Tibial artery (tissue), 4 donors: ENCODE results near the gene SLC10A6.

Experiments
- DNase-seq, 2 donors: peaks; one replicate each; pipeline ENCODE4 v3.0.0-alpha.2; 2019
- H3K27ac ChIP-seq, 2 donors: fragments of 200-600 bp; sonication (generic) in 1 of 2; 1 replicate in 1 of 2; 2 replicates in 1 of 2; pipeline ENCODE4 v1.5.1; 2018 to 2019; ENCODE audit warnings: mild to moderate bottlenecking in 1 of 2
- H3K27me3 ChIP-seq, 2 donors: fragments of 200-600 bp; sonication (generic) in 1 of 2; one replicate each; pipeline versions ENCODE4 v1.5.1 to v1.6.0; 2016 to 2019
- H3K36me3 ChIP-seq, 3 donors: fragments of 200-600 bp; sonication (generic) in 2 of 3; one replicate each; pipeline ENCODE4 v1.5.1; 2016 to 2019; ENCODE audit warnings: mild to moderate bottlenecking in 2 of 3
- H3K4me1 ChIP-seq, 4 donors: fragments of 200-600 bp; sonication (generic) in 2 of 4; 1 replicate in 3 of 4; 2 replicates in 1 of 4; pipeline ENCODE4 v1.5.1; 2016 to 2019
- H3K4me3 ChIP-seq, 2 donors: fragments of 200-600 bp; sonication (generic) in 1 of 2; 1 replicate in 1 of 2; 2 replicates in 1 of 2; pipeline ENCODE4 v1.5.1; 2018 to 2019; ENCODE audit warnings: mild to moderate bottlenecking in 2 of 2
- H3K9me3 ChIP-seq, 3 donors: fragments of 200-600 bp; sonication (generic) in 1 of 3; one replicate each; pipeline ENCODE4 v1.5.1; 2016 to 2019
- intact Hi-C: fragments of 100-400 bp; cut with DNase I; formaldehyde crosslinking; loops from one replicate; pipeline ENCODE4 v1.15.0; 2023; ENCODE audit warnings: low total_unique reads
- TF ChIP-seq, protein P1 (sequence below), 2 experiments: fragments of 200-600 bp in 1 of 2; fragments of 450-650 bp in 1 of 2; IDR thresholded peaks; one replicate each; pipeline ENCODE4 v1.5.1; 2017 to 2019; ENCODE audit warnings: antibody characterized with exemption in 2 of 2, mild to moderate bottlenecking in 1 of 2, moderate library complexity in 1 of 2

Gene SLC10A6

DNA sequence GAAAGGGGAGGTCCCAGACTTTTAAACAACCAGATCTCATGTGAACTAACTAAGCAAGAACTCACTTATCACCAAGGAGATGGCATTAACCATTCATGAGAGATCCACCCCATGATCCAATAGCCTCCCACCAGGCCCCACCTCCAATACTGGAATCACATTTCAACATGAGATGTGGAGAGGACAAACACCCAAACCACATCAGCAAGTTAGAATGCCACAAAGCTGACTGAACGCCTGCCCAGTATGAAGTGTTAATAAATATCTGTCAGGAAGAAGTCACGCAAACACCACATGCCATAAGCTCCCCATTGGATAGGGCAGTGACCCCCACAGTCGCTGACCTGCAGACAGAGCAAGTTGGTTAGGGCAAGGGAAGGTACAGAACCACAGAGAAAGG lies 14.3 kb downstream of the SLC10A6 start:
- H3K4me3 ChIP-seq: no peak overlapping the region
- no peaks in the 10 kb centered on the region for H3K9me3 ChIP-seq
- peaks cover 0 to 6% (median 0%) of the 10 kb centered on the region in 3 donors for H3K36me3 ChIP-seq
- intact Hi-C loops: no loop called here
- no peaks in the 10 kb centered on the region for H3K27me3 ChIP-seq
- peaks cover 0 to 4% (median 0%) of the 10 kb centered on the region in 4 donors for H3K4me1 ChIP-seq
- DNase-seq: no peak
- TF ChIP-seq, protein P1, sequence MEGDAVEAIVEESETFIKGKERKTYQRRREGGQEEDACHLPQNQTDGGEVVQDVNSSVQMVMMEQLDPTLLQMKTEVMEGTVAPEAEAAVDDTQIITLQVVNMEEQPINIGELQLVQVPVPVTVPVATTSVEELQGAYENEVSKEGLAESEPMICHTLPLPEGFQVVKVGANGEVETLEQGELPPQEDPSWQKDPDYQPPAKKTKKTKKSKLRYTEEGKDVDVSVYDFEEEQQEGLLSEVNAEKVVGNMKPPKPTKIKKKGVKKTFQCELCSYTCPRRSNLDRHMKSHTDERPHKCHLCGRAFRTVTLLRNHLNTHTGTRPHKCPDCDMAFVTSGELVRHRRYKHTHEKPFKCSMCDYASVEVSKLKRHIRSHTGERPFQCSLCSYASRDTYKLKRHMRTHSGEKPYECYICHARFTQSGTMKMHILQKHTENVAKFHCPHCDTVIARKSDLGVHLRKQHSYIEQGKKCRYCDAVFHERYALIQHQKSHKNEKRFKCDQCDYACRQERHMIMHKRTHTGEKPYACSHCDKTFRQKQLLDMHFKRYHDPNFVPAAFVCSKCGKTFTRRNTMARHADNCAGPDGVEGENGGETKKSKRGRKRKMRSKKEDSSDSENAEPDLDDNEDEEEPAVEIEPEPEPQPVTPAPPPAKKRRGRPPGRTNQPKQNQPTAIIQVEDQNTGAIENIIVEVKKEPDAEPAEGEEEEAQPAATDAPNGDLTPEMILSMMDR (IDR thresholded peaks at IDR 0.05): no peak
- no peak overlapping the region for H3K27ac ChIP-seq

DNA sequence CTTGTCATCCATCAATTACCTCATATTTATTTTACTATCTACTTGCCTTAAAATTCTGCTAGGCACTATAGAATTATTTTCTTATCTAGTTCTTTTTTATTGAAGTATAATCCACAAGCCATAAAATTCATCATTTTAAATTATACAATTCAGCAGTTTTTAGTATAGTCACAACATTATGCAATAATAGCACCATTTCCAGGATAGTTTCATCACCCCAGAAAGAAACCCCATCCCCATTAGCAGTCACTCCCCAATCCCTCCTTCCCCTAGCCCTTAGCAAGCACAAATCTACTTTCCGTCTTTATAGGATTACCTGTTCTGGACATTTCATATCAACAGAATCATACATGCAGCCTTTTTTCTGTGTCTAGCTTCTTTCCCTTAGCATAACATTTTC lies 15.6 kb downstream of the SLC10A6 start:
- intact Hi-C loops: no loop called here
- no peak for DNase-seq
- peaks cover 0 to 4% (median 0%) of the 10 kb centered on the region in 4 donors for H3K4me1 ChIP-seq

DNA sequence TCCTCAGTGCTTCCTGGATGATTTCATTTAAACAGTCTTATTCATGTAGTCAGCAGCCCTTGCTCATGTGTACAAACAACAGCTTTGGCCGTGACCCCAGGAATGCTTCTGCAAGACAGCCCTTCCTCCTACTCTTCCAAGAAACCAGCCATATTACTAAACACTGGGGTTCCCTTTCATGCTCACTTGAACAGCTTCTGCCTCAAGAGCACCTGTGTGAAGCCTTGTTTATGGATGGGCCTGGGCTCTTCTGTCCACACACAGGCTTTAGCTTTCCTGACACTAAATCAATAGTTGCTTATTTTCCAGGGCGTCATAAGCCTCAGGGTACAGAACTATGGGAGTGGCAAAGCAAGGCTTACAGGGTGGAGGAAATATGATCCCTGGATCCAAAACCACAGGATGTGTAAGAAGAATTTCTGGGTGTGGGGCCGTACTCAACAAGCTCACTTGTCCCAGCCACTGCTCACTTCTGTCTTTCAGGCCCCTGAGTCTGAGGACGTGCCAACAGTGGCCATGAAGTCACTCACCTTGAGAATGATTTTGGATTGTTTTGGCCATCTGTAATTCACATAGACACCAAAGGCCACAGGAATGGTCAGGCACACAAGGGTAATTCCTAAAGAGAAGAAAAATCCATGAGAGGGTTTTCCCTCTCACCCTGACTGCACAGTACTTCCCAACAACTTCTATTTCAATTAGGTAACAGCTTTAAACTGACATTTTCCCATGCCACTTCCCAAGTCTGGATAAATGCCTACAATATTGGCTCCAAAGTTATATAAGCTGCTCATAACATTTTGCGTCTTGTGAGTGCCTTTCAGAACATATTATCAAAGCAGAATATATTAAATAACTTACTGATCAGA lies 17.7 kb downstream of the SLC10A6 start:
- no peak overlapping the region for H3K27ac ChIP-seq
- H3K9me3 ChIP-seq: no peaks in the 10 kb centered on the region
- H3K4me3 ChIP-seq: no peak overlapping the region
- no peak for DNase-seq
- no peaks in the 10 kb centered on the region for H3K27me3 ChIP-seq
- H3K36me3 ChIP-seq: peaks cover 0 to 7% (median 3%) of the 10 kb centered on the region in 3 donors
- TF ChIP-seq, protein P1 (IDR thresholded peaks at IDR 0.05): no peak
- H3K4me1 ChIP-seq: peaks cover 0 to 4% (median 0%) of the 10 kb centered on the region in 4 donors
- intact Hi-C loops: no loop called here

More for the DNA sequence above, 15.6 kb downstream of the SLC10A6 start:
- TF ChIP-seq, protein P1 (IDR thresholded peaks at IDR 0.05): no peak
- Histone ChIP-seq H3K9me3 (no peaks in the 10 kb centered on the region), H3K36me3 (peaks cover 0 to 7% (median 3%) of the 10 kb centered on the region in 3 donors), H3K4me3 (no peak overlapping the region), H3K27ac (no peak overlapping the region), H3K27me3 (no peaks in the 10 kb centered on the region)

DNA sequence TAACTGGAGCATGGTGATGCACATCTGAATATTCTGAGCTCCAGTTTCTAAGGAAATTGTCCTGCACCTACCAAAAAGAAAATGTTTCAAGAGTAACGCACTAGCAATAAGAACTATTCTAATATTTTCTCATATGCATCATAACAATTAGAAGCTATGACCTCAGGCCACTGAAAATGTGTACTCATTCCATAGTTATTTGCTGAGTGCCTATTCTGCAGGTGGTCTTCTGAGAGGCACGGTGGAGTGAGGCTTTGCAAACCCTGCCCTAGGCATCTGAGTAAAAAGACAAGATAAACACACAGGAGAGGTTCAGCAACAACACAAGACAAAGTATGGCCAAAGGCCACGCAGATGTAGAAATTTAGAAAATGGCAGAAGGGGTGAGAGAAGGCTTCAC lies 23.7 kb downstream of the SLC10A6 start:
- Histone ChIP-seq H3K27me3 (no peaks in the 10 kb centered on the region), H3K9me3 (no peaks in the 10 kb centered on the region), H3K27ac (no peak overlapping the region), H3K4me1 (no peaks in the 10 kb centered on the region), H3K36me3 (peaks cover 0 to 7% (median 3%) of the 10 kb centered on the region in 3 donors), H3K4me3 (no peak overlapping the region)
- TF ChIP-seq, protein P1 (IDR thresholded peaks at IDR 0.05): no peak
- no peak for DNase-seq
- intact Hi-C loops: no loop called here

DNA sequence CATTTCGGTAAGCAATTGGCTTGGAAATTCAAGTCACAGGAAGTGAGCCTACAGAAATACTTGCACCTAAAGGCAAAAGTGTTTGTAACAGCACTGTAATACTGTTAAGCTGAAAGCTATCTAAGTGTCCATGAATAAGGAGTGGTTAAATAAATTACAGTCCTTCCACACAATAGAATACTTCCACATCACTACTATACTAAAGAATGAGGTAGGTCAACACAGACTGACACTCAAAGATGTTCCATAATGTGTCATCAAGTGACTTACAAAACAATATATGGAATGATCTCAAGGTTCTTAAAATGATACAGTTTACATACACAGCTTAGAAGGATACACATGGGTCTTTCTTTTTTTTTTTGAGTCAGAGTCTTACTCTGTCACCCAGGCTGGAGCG lies 27.0 kb downstream of the SLC10A6 start:
- TF ChIP-seq, protein P1 (IDR thresholded peaks at IDR 0.05): no peak
- no peak overlapping the region for H3K27ac ChIP-seq
- no peak overlapping the region for H3K4me3 ChIP-seq
- H3K9me3 ChIP-seq: no peaks in the 10 kb centered on the region
- no peaks in the 10 kb centered on the region for H3K27me3 ChIP-seq
- DNase-seq: no peak
- H3K4me1 ChIP-seq: no peaks in the 10 kb centered on the region
- intact Hi-C loops: no loop called here
- no peaks in the 10 kb centered on the region for H3K36me3 ChIP-seq
